NB4 (cell line): Measurements from ENCODE around the gene SLC12A7.

ENCODE experiments used
- DNase-seq: peaks from one replicate; pipeline ENCODE4 v3.0.0; 2010; ENCODE audit warnings: low read depth
- H3K4me3 ChIP-seq: one replicate; pipeline ENCODE4 v1.5.1; 2011; ENCODE audit warnings: mild to moderate bottlenecking, low read depth, low read length, moderate library complexity
- CTCF ChIP-seq: IDR thresholded peaks from one replicate; pipeline ENCODE4 v1.5.1; 2012; ENCODE audit warnings: low read depth, low read length
- MYC ChIP-seq: IDR thresholded peaks from 2 replicates; pipeline ENCODE4 v1.6.1; 2011; ENCODE audit warnings: low read depth, low read length
- POLR2A ChIP-seq: IDR thresholded peaks from 2 replicates; pipeline ENCODE4 v1.6.1; 2011; ENCODE audit warnings: mild to moderate bottlenecking; ENCODE audit not compliant: insufficient read length; ENCODE audit errors: extremely low read depth
- TF ChIP-seq, protein P1 (sequence below): IDR thresholded peaks from 2 replicates; pipeline ENCODE4 v1.6.1; 2011; ENCODE audit warnings: low read depth, low read length

Gene SLC12A7

GRCh38 chr5:1034421-1034905 is 77.4 kb downstream of the SLC12A7 start:
- H3K4me3 ChIP-seq = no peak overlapping the region
- TF ChIP-seq POLR2A (no peak), CTCF (no peak), MYC (no peak)
- TF ChIP-seq, protein P1, sequence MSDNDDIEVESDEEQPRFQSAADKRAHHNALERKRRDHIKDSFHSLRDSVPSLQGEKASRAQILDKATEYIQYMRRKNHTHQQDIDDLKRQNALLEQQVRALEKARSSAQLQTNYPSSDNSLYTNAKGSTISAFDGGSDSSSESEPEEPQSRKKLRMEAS = no peak
- DNase-seq = no peak

DNA sequence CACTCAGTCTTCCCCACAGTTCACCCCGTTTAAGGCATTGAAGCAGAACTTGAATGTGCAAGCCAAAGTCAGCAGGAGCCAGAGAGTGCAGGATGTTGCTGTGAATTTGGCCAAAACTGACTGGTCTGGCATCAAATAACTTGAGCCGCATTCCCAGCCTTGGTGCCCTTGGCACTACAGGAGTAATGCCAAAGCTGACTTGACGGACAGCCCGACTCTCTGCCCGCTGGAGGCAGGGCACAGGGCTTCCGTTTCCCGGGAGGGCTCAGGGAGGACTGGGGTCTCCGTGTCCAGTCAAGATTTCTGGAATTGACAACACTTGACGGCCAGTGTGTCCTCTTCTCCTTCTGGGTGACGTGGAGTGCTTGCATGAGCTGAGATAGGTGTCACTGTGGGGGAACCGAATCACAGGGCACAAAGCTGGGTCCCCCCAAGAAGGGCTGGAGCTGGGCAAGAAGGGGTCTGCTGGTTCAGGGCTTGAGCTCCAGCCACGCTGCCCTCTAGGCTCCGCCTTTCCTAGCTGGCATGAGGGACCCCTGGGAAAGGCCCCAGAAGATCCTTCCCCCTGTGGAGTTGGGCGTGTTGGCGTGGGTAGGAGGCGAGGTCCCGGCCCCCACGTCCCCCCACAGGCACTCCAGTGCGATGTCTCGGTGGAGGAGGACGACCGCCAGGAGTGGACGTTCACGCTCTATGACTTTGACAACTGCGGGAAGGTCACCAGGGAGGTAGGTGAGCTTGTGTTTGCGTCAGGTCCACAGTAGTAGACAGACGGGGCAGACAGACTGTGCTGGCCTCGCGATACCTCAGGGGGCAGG is 78.0 kb downstream of the SLC12A7 start:
- H3K4me3 ChIP-seq = no peak overlapping the region
- DNase-seq = no peak
- TF ChIP-seq MYC (no peak), CTCF (no peak), POLR2A (no peak)
- TF ChIP-seq, protein P1 = no peak

GRCh38 chr5:1033178-1033577 is 78.7 kb downstream of the SLC12A7 start:
- no peak overlapping the region for H3K4me3 ChIP-seq
- DNase-seq = no peak
- TF ChIP-seq POLR2A (no peak), CTCF (no peak), MYC (no peak)
- TF ChIP-seq, protein P1 = no peak

DNA sequence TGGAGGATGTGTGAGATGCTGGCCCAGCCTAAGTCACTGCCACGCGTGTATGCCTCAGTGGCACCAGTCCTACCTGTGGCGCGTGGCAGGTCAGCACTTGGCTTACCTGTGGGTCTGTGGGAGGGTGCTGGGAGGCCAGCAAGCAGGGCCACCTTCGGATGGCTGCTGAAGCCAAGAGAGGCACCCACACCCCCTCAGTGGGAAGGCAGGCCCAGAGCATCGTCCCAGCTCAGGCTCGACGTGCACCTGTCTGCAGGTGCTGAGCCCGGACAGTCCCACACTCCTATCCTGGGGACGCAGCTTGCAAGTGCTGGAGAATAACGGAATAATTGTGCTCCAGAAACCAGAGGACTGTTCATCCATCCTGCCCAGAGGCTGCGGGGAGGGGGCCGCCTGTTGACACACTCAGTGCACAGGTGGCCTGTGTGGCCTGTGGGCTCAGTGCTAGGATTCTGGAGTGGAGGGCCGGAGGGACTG is 79.3 kb downstream of the SLC12A7 start:
- no peak overlapping the region for H3K4me3 ChIP-seq
- no peak for DNase-seq
- TF ChIP-seq, protein P1 = no peak
- TF ChIP-seq MYC (no peak), POLR2A (no peak), CTCF (no peak)

DNA sequence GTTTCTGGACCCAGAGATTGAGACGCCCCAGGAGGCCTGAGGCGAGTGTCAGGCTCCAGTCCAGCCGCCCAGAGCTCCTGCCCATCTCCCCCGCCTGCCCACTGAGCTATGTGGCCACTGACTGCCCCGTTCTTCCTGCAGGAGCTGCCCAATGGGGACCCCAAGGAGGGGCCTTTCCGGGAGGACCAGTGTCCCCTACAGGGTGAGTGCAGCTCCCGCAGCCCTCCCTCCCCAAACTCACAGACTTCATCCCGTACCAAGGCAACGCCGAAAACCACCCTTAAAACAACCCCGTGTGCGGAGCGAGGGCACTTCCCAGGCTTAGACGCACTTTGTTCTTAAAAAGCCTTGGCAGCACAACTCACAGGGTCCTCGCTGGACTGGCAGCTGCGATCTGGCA is 79.9 kb downstream of the SLC12A7 start:
- no peak for DNase-seq
- no peak for TF ChIP-seq MYC
- TF ChIP-seq, protein P1 = no peak
- TF ChIP-seq POLR2A = no peak
- no peak for TF ChIP-seq CTCF
- no peak overlapping the region for H3K4me3 ChIP-seq
